Skin epidermis (tissue), 12 donors: ENCODE results near the gene VPS18.

Experiments
- H3K27ac ChIP-seq, 21 experiments: fragments of 200-600 bp; sonication (generic) in 11 of 21; one replicate each; pipeline ENCODE4 v1.5.0; 2020; ENCODE audit warnings: mild to moderate bottlenecking in 3 of 21, inconsistent platforms in 2 of 21, moderate library complexity in 2 of 21
- H3K4me3 ChIP-seq, 7 experiments: fragments of 200-600 bp; sonication (generic) in 2 of 7; one replicate each; pipeline ENCODE4 v1.5.0; 2020; ENCODE audit warnings: inconsistent platforms in 2 of 7, mild to moderate bottlenecking in 2 of 7, moderate library complexity in 1 of 7

VPS18 gene

DNA sequence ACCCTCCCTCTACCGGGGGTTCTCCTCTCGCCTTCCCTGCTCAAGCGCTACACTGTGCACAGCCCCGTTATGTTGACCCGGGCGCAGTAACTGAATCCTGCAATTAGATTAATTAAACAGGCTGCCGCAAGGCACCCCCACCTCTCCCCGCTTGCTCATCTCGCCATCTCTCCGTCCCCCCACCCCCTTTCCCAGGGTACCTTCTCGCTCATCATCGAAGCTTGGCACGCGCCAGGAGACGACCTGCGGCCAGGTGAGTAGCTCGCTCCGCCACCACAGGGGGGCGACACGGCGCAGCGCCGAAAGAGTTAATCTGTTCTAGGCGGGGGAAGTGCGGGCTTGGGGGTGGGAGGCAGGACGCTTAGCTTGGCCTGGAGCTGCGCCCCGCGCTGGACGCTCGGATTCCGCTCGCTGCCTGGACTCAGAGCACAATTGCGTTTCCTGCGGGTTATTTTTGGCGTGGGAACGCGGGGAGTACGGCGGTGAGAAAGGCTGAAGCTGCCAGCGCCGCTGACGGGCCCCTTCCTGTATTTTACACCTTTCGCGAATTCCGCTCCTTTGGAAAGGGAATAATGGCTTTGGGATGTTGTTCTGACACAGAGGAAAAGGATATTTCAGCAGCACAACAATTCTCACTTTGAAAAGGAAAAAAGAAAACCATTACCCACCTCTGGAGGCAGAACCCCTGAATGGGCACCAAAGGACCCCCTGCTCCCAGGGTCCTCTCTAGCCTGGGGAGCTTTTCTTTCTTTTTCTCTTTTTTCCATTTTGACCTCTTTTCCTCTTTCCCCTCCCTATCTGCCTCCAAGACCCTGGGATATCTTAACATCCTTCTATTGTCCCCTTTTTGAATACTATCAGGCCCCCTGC is 36.4 kb downstream of the VPS18 start:
- peak overlapping the region in 8 of 21 experiments; percentile 4 to 68 (median 19) for H3K27ac ChIP-seq

DNA sequence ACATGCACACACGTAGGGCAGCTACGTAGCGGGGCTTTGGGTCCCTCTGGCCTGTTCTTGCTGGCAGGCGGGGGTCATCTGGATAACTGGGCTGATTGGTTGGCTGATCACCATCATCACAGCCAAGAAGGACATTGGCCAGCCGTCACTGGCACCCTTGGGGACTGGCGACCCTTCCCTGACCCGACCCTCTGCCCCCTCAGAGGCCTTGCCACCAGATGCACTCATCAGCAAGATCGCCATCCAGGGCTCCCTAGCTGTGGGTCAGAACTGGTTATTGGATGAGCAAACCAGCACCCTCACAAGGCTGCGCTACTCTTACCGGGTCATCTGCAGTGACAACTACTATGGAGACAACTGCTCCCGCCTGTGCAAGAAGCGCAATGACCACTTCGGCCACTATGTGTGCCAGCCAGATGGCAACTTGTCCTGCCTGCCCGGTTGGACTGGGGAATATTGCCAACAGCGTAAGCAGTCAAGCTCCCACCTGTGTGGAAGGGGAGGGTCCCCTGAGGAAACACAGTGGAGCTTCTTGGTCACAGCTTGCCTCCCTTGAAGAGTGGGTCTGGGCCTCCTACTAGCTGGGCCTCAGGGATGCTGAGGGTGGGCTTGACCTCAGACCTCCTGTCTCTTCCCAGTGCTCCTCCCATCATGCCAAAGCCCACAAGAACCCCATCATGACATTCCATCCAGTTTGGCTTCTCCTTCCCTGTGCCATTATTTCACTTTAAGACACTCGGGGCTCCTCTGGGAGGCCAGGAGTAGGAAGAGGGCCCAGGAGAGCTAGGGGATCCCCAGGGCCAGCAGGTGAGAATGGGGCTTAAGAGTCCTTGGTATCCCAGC is 37.3 kb downstream of the VPS18 start:
- peak overlapping the region in 6 of 7 experiments; percentile 10 to 47 (median 37) for H3K4me3 ChIP-seq
- H3K27ac ChIP-seq = peak overlapping the region in 4 of 21 experiments; percentile 7 to 68 (median 18)

More for the DNA sequence above, 36.4 kb downstream of the VPS18 start:
- peak overlapping the region; percentile 22 to 47 (median 38) for H3K4me3 ChIP-seq

DNA sequence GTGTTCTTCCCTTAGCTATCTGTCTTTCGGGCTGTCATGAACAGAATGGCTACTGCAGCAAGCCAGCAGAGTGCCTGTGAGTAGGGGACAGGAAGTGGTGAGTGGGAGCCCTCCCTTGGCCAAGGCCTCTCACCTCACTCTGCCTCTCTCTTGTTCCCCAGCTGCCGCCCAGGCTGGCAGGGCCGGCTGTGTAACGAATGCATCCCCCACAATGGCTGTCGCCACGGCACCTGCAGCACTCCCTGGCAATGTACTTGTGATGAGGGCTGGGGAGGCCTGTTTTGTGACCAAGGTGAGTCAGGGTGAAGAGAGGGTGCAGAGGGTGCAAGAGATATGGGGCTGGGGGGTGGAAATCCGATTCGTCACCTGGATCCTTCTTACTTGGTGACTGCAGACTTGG is 37.9 kb downstream of the VPS18 start:
- Histone ChIP-seq H3K4me3 (peak overlapping the region in 2 of 7 experiments; percentile 1 to 38), H3K27ac (no peak overlapping the region)

DNA sequence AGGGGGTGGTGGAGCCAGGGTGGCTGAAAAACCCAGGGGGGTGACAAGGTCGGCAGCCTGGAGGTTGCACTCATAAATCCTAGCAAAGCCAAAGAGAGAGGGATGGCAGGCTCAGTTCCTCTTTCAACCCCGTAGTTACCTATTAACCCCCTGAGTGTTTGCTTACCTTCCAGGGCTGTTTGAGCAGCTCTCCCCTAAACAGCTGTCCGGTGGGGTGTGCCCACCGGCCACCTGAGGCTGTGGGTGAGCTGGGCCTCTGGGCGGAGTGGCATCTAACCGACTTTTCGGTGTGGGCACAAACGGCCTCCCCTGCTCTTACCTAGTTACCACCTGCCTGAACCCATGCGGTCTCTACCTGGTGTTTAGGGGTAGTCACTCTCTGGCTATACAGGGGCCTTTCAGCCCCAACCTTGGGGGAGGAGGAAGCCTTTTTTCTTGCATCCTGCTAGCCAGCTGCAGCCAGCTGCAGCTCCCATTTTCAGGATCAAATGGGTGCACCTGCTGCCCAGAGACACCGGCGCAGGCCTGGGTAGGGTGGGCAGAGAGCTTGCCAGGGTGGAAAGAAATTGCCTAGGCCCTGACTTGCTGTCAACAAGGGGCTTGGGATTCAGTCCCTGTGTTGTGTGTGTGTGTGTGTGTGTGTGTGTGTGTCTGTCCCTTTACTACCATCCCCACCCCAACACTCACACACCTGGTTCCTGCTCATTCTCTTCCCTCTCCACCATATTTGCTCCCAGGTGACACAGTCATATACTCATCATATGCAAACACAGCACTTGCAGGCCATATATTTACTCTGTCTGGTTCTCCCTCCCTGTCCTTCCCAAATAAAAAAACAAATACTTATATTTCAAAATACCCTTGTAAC is 38.6 kb downstream of the VPS18 start:
- H3K4me3 ChIP-seq = no peak overlapping the region
- no peak overlapping the region for H3K27ac ChIP-seq

DNA sequence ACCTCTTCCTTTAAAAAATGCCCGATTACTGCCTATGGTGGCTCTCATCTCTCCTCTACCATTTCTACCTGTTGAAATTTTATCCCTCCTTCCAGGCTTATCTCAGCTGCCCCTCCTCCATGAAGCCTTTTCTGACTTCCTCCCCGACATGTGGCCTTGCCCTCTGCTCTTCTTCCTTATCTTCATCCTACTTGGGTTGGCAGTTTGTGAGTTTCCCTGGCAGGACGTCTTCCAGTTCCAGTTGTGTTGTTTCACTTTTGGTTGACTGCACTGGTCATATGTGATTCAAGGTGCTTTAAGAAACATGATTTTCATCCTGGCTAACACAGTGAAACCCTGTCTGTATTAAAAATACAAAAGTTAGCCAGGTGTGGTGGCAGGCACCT is 39.3 kb downstream of the VPS18 start:
- no peak overlapping the region for H3K4me3 ChIP-seq
- no peak overlapping the region for H3K27ac ChIP-seq

DNA sequence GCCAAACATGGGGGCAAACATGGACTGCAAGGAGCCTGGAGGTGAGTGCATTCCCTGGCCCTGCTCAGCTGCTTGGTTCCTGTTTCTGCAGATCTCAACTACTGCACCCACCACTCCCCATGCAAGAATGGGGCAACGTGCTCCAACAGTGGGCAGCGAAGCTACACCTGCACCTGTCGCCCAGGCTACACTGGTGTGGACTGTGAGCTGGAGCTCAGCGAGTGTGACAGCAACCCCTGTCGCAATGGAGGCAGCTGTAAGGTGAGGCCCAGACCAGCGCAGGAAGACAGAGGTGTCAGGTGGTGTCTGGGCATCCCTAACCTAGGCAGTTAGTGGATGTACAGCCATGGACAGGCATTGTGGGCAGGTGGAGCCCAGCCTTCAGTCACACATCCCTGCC is 40.2 kb downstream of the VPS18 start:
- no peak overlapping the region for H3K4me3 ChIP-seq
- H3K27ac ChIP-seq = no peak overlapping the region

DNA sequence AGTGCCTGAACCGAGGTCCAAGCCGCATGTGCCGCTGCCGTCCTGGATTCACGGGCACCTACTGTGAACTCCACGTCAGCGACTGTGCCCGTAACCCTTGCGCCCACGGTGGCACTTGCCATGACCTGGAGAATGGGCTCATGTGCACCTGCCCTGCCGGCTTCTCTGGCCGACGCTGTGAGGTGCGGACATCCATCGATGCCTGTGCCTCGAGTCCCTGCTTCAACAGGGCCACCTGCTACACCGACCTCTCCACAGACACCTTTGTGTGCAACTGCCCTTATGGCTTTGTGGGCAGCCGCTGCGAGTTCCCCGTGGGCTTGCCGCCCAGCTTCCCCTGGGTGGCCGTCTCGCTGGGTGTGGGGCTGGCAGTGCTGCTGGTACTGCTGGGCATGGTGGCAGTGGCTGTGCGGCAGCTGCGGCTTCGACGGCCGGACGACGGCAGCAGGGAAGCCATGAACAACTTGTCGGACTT is 42.0 kb downstream of the VPS18 start:
- Histone ChIP-seq H3K4me3 (no peak overlapping the region), H3K27ac (no peak overlapping the region)

DNA sequence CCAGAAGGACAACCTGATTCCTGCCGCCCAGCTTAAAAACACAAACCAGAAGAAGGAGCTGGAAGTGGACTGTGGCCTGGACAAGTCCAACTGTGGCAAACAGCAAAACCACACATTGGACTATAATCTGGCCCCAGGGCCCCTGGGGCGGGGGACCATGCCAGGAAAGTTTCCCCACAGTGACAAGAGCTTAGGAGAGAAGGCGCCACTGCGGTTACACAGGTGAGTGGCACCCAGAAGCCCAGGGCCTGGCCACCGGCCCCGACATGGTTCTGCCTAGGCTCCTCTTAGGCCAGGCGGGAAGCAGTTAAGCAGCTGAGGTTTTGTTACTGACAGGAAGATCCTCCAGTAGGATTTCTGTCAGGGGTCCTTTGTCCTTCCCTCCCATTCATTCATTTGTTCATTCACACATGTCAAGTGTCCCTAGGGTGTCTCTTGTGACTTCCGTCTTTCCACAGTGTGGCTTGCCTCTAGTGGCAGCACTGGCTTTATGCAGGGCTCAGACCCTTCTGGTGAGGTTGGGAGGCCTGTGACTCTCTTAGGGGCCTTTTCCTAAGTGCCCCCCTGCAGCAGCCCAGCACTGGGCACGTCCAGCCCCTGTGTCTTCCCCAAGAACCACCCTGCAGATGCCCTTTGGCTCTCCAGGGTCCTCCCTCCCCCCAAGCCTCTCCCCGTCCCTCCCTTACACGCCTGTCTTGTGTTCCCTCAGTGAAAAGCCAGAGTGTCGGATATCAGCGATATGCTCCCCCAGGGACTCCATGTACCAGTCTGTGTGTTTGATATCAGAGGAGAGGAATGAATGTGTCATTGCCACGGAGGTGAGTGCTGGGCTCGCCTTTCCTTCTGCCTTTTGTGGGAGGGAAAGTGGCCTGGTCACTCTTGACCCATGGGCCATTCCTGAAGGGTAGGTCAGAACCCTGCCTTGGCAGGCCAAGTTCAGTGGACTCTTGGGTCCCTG is 42.7 kb downstream of the VPS18 start:
- H3K4me3 ChIP-seq = no peak overlapping the region
- no peak overlapping the region for H3K27ac ChIP-seq

DNA sequence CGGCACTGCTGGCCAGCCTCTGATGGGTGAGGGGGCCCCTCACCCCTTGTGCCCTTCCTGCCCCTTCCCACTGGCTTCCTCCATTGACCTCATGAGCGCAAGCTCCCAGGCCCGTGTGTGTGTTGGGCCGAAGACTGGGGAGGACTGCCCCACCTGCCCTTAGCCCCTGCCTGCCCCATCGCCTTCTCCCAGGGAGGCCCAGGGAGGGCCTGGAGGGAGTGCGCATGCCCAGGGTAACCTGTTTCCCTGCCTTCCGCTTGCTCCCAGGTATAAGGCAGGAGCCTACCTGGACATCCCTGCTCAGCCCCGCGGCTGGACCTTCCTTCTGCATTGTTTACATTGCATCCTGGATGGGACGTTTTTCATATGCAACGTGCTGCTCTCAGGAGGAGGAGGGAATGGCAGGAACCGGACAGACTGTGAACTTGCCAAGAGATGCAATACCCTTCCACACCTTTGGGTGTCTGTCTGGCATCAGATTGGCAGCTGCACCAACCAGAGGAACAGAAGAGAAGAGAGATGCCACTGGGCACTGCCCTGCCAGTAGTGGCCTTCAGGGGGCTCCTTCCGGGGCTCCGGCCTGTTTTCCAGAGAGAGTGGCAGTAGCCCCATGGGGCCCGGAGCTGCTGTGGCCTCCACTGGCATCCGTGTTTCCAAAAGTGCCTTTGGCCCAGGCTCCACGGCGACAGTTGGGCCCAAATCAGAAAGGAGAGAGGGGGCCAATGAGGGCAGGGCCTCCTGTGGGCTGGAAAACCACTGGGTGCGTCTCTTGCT is 43.7 kb downstream of the VPS18 start:
- no peak overlapping the region for H3K4me3 ChIP-seq
- H3K27ac ChIP-seq = no peak overlapping the region

DNA sequence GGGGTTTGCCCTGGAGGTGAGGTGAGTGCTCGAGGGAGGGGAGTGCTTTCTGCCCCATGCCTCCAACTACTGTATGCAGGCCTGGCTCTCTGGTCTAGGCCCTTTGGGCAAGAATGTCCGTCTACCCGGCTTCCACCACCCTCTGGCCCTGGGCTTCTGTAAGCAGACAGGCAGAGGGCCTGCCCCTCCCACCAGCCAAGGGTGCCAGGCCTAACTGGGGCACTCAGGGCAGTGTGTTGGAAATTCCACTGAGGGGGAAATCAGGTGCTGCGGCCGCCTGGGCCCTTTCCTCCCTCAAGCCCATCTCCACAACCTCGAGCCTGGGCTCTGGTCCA is 44.3 kb downstream of the VPS18 start:
- H3K4me3 ChIP-seq = no peak overlapping the region
- H3K27ac ChIP-seq = no peak overlapping the region

DNA sequence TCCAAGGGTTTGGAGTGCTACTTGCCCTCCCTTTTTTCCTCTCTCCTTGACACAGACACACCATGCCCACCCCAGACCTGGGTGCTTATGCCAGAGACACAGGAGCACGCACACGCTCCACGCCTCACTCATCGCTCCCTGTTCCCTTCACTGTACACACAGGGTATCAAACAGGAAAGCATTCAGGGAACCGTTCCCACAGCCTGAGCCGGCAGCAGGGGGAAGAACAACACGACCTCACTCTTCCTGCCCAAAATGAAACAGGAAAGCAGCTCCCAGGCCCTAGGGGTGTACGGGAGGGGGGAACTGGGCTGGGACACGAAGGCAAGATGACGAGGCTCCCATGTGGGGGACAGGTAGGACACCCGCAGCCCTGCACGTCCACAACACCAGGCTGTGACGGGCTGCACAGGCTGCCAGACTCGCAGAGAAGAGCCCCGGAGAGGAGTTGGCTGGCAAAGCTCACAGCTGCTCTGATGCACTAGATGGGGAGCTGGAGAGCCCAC is 46.1 kb downstream of the VPS18 start:
- Histone ChIP-seq H3K27ac (peak overlapping the region in 19 of 21 experiments; percentile 0 to 94 (median 83)), H3K4me3 (no peak overlapping the region)

DNA sequence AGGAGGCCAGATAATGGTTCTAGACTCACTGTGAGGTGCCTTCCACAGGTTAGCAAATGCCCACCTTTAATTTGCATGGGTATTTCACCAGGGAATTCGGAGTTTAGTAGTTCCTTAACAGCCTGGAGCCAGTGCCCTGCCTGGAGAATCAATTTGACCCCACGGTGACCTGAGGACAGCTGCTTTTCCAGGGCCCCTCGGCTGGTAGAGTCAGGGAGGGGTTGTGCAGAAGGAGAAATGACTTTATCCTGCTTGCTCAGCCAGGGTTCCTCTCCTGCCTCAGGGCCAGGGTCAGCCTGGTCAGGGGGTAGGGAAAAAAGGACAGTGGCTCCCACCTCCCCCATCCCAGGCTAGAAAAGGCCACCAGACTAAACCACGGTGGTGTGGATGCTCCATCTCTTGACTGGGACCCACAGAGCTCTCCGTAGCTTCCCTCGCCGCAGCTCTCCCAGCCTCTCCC is 46.8 kb downstream of the VPS18 start:
- Histone ChIP-seq H3K27ac (peak overlapping the region; percentile 4 to 94 (median 79)), H3K4me3 (peak overlapping the region; percentile 23 to 56 (median 45))

DNA sequence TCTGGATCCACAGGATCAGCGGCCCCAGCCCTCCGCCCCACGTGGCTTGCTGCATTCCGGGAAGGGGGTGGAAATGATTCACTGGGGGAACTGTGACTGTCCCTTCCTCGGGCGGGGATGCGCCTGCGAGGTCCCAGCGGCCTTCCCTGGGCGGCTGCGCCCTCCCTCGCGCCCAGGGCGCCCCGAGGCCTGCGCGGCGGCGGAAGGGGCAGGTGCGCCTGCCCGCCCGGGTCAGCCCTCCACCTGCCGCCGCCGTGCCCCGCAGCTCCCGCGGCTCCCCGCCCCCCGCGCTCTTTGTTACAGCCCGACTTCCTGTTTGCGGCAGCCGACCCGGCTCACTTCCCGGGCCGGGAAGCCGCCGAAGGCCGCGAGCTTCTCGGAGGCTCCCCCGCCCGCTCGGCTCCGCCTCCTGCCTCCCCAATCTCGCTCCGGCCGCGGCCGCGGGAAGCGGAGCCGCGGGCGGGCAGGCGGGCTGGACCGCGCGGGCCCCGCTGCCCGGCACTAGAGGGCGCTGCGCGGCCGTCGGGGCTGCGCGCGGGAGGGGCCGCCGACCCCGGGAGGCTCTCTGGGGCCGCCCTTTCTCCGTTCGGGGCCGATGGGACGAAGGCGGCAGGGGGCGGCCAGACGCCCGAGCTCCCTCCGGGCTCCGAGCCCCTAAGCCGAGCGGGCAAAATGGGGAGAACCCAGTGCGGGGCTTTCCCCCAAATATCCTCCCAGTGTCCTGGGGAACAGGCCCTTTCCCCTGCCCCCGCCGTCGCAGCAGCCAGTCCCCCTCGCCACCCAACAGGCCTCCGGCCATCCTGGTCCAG is 47.5 kb downstream of the VPS18 start:
- peak overlapping the region; percentile 44 to 94 (median 82) for H3K27ac ChIP-seq
- H3K4me3 ChIP-seq = peak overlapping the region; percentile 23 to 56 (median 45)

DNA sequence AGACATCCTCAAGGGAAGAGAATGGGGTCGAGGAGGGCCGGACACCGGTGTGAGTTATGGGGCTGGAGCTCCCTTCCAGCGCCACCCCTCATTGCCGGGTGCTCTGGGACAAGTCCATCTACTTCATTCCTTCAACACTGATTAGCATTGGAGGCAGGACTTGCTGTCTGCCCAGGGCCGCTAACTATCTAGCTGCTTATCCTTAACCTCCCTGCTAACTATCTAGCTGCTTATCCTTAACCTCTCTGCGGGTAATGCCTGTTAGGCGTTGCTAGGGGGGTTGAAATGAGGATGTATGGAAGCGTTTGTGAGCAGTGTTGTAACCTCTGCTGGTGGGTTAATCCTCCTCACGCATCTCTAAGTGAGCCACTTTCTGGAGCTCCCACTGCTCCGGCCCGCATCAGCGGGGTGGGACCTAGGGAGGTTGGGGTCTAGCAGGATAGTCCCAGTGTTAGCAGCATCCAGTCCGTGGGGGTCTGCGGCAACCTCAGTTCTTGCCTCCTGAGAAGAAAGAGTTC is 48.1 kb downstream of the VPS18 start:
- peak overlapping the region; percentile 23 to 56 (median 45) for H3K4me3 ChIP-seq
- H3K27ac ChIP-seq = peak overlapping the region in 20 of 21 experiments; percentile 22 to 94 (median 82)

DNA sequence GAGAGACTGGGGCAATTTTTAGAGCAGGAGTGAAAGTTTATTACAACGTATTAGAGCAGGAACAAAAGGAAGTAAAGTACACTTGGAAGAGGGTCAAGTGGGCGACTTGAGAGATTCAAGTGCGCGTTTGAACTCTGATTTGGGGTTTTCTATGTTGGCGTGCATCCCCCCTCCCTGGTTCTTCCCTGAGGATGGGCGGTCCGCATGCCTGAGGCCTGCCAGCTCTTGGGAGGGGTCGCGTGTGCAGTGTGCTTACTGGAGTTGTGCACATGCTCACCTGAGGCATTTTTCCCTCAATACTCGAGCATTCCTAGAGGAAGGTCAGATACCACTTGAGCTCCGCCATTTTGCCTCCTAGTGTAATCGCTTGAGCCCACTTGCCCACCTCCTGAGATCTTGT is 48.6 kb downstream of the VPS18 start:
- Histone ChIP-seq H3K4me3 (peak overlapping the region in 2 of 7 experiments; percentile 23 to 51), H3K27ac (peak overlapping the region in 1 of 21 experiments; percentile 90)

DNA sequence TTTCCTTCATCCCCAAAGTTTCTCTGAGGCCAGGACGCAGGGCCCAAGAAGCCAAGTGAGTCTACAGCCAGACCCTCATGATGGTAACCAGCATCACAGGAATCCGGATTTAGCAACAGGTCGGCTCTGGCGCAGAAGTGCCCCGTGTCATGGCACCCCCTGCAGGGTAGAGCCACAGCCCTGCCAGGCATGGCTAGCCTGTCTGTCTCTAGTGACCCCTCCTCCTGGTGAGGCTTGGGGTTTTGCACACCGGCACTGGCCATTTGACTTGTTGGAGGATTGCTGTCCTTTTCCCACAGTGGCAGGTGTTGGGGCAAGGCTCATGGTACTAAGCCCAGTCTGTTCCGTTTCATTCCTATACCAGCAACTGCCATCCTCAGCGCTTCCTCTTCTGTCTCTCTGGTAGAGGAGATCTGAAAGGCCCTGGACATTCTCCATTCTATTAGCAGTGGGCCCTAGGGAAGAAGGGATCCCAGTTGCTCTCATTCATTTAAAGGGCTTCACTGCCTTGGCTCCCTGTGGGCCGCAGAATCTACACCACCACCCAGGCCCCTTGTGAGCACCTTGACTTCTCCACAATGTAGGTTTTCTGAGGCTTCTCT is 49.6 kb downstream of the VPS18 start:
- Histone ChIP-seq H3K4me3 (no peak overlapping the region), H3K27ac (no peak overlapping the region)
